Glomerular visceral epithelial cell (primary cell): ENCODE measurements around the gene TTC9.

ENCODE experiments used
- DNase-seq: peaks from one replicate; pipeline ENCODE4 v3.0.0-alpha.2; 2016; ENCODE audit errors: extremely low spot score

The TTC9 gene

DNA sequence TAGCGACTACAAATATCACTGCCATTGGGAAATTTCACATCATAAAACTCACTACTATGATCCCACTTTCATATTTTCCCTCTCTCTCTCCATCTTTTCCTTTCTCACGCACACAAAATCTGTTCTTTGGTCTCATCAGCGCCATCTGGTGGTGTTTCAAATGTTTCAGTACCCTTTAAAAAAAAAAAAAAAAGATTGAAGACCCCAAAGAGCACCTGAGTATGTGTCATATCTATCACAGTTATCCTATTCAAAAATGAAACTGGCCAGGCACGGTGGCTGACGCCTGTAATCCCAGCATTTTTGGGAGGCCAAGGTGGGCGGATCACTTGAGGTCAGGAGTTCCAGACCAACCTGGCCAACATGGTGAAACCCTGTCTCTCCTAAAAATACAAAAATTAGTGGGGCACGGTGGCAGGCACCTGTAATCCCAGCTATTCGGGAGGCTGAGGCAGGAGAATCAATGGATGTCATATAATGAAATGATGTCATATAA, 72.4 kb downstream of the TTC9 start:
- DNase-seq = peak; percentile 73

DNA sequence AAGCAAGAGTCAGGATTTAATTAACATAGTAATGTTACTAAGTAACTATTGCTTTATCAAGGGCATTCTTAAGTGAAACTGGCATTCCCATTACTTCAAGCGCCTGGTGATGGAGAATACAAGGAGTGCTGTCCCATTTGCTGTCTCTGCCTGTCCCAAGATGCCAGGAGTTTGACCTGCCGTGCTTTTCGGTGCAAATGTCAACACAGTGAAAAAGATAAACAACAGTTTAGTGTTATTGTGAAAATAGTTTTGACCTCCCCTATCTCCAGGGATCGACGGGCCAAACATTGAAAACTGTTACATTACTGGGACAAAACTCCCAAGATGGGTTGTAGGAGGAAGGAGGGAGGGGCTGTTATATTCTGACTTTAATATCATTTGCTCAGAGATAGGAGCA, 74.8 kb downstream of the TTC9 start:
- DNase-seq = no peak

DNA sequence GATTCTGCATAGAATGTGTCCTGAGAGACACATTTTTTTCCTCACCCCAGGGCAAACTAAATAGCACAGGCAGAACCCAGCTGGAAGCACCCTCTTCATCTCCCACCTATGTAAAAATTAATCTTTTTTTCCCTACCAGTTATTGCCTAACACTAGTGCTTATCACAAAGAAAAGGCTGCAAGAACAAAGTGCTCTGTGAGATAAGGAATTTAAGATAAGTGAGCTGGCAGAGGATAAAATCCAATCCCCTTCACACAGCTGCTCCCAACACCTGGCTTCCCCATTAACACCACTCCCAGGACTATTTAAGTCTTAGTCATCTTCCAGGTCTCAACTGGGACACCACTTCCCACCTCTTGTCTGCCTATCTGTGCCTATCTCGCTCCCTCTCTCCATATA, 75.2 kb downstream of the TTC9 start:
- no peak for DNase-seq

DNA sequence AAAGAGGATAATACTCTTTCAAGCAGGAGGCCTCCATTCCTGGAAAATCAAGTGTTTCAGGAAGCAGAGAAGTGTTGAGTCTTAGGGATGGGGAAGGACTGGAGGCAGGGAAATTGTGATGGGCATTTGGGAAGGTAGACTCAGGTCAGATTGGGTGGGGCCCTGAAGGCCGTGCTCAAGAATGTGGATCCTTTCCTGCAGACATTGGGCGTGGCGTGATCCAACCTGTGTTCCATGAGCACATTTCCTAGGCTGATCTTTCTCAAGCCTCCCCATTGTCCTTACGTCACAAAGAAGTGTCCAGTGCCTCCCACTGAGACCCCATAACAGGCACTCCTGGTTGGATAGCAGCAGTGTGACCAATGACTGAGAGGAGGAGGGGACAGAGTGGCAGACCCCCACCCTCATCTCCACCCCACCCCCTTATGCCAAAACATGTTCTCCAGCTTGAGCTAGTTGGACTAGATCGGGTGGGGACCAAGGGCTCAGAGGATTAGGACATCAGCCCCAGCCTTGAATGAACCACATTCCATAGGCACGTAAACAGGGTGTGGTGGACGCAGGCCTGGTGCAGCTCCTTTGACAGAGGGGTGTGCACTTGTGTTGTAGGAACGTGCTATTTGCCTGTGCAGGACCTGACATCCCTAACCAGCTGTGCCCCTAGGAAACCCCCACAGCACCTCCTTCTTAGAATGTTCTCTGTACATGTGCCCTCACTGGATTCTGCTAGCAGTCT, 76.8 kb downstream of the TTC9 start:
- DNase-seq = no peak

DNA sequence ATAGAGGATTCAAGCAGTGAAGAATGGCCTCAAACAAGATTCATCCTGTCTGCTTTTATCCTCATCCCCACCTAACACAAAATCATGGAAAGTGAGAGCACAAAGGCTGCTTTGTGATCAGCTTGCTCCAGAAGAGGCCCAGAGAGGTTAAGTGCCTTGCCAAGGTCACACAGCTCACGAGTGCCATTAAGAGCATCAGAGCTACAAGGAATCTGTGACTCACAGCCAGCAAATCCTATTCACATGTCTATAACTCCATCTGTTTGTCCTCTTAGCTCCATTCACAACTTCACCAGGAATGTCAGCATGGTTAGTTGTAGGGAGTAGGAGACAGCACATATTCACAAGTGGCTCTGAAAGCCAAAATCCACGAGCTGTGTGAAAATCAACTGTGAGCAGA, 79.8 kb downstream of the TTC9 start:
- no peak for DNase-seq

DNA sequence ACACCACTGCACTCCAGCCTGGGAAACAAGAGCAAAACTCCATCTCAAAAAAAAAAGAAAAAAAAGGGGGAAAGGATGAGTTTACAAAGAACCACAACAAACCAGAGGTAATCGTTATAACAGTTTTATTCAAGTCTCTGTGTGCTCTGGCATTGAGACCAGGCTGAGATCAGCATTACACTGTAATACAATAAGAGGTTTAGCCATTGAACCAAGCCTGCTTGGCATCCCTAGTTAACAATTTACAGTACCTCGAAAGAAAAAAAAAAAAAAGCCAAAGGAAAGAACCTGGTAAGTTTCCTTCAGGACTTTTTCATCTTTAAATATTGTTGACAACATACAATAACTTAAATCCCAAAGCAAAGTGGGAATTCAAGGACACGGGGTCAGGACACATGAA, 80.7 kb downstream of the TTC9 start:
- DNase-seq = peak; percentile 39

DNA sequence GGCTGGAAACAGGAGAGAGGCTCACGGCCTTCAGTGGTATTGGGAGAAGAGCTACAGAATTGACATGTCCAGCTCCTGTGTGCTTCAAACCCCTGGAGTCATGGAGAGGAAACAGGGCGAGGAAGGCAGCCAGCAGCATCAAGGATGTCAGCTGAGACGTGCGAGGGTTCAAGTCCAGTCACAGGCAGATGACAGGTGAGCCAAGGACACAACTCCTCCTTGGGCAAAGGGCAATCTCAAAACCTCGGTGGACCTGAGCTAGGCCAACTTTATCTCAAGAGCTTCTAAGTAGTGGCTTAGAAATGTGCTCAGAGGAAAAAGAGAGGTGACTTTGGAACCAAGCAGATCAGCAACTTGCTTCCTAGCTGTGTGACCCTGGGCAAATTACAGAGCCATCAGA, 81.6 kb downstream of the TTC9 start:
- no peak for DNase-seq

DNA sequence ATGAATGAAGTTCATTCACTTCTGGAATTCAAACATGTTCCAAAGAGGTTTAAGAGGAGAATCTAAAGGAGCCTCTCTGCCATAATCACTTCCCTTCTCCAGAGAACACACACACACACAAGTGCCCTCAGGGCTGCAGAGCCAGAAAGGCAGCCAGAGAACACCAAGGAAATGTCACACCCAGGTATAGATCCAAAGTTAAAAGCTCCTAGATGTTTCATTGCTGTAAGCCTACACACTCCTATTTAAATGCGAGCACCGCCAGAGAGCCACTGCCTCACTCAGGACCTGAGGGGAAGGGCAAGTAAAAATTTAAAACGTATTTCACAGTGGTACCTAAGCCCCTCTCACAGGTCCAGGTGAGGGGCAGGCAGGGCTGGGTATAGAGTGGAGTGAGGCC, 82.4 kb downstream of the TTC9 start:
- no peak for DNase-seq

DNA sequence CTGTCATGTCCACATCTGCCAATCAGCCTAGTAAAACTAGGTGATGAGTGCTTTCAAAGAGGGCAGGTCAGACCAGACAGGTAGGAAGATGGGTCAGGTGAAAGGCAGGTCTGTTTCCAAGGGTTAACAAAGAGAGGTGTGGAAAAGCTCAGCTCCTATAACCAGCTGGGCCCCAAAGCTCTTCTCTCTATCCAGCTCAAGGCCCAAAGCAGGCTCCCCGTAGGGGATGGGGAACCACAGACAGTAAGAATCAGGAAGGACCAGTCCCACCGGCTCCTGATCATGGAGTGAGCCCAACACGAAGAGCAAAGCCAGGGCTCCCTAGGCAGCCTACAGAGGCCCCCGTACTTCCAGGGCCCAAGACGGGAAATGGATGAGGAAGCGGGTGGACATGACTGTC, 83.2 kb downstream of the TTC9 start:
- no peak for DNase-seq
